GM19099 (cell line): ENCODE measurements around the gene B4GALNT3.

Experiments used
- POLR2A ChIP-seq: IDR thresholded peaks from 3 replicates; pipeline ENCODE4 v1.6.1; 2011; ENCODE audit warnings: low read depth; ENCODE audit not compliant: insufficient read length; ENCODE audit errors: extremely low read depth

B4GALNT3 gene

GRCh38 chr12:538731-539539 is 79.2 kb downstream of the B4GALNT3 start:
- TF ChIP-seq POLR2A = no peak

- TF ChIP-seq POLR2A = no peak
Measured at GRCh38 chr12:539540-540310, 80.0 kb downstream of the B4GALNT3 start.

- no peak for TF ChIP-seq POLR2A
Measured at GRCh38 chr12:541676-542324, 82.1 kb downstream of the B4GALNT3 start.

GRCh38 chr12:542395-543113 is 82.8 kb downstream of the B4GALNT3 start:
- TF ChIP-seq POLR2A = no peak

- TF ChIP-seq POLR2A = no peak
Measured at GRCh38 chr12:543114-543451, 83.3 kb downstream of the B4GALNT3 start.

- TF ChIP-seq POLR2A = no peak
Measured at GRCh38 chr12:544142-544541, 84.4 kb downstream of the B4GALNT3 start.

GRCh38 chr12:544941-545635 is 85.3 kb downstream of the B4GALNT3 start:
- TF ChIP-seq POLR2A = no peak

- no peak for TF ChIP-seq POLR2A
Measured at GRCh38 chr12:545835-546234, 86.1 kb downstream of the B4GALNT3 start.

- TF ChIP-seq POLR2A = no peak
Measured at GRCh38 chr12:546265-546919, 86.7 kb downstream of the B4GALNT3 start.

- TF ChIP-seq POLR2A = no peak
Measured at GRCh38 chr12:546920-547845, 87.4 kb downstream of the B4GALNT3 start.

GRCh38 chr12:547883-548470 is 88.2 kb downstream of the B4GALNT3 start:
- TF ChIP-seq POLR2A = no peak

GRCh38 chr12:549476-550082 is 89.8 kb downstream of the B4GALNT3 start:
- no peak for TF ChIP-seq POLR2A
